Myocyte (in vitro differentiated cells): ENCODE results near the gene CEP128. TPM values are rescaled to one million over a fixed set of nuclear protein-coding genes. Genes with fewer than 3 reads are reported as not detected.

Experiments
- DNase-seq: peaks from one replicate; pipeline ENCODE4 v3.0.0-alpha.2; 2012; ENCODE audit warnings: low read depth
- total RNA-seq: library from RNA; depleted of rRNA; stranded (reverse); fragments of >200 nt; gene quantifications from 2 replicates; pipeline ENCODE4 v1.2.3, GENCODE V29; 2014

Gene CEP128
- total RNA-seq, 1 donor from 2014 or later = 2.4 TPM

GRCh38 chr14:80621701-80622100, 319.8 kb downstream of the CEP128 start:
- DNase-seq = peak; percentile 44

- DNase-seq = no peak
These were observed 321.1 kb downstream of the CEP128 start for GRCh38 chr14:80620434-80620833.

- no peak for DNase-seq
These were observed 322.7 kb downstream of the CEP128 start for GRCh38 chr14:80618751-80619329.

- DNase-seq = peak; percentile 44
These were observed 325.7 kb downstream of the CEP128 start for GRCh38 chr14:80615831-80616230.

- DNase-seq = no peak
These were observed 332.5 kb downstream of the CEP128 start for GRCh38 chr14:80609055-80609454.

GRCh38 chr14:80608563-80608962, 333.0 kb downstream of the CEP128 start:
- no peak for DNase-seq

GRCh38 chr14:80607430-80608190, 333.9 kb downstream of the CEP128 start:
- no peak for DNase-seq

- DNase-seq = no peak
These were observed 335.2 kb downstream of the CEP128 start for GRCh38 chr14:80606347-80606772.

- DNase-seq = no peak
These were observed 336.0 kb downstream of the CEP128 start for GRCh38 chr14:80605536-80605935.

- DNase-seq = no peak
These were observed 338.6 kb downstream of the CEP128 start for GRCh38 chr14:80602946-80603345.

- peak; percentile 48 for DNase-seq
These were observed 354.3 kb downstream of the CEP128 start for GRCh38 chr14:80587096-80587724.

- no peak for DNase-seq
These were observed 355.4 kb downstream of the CEP128 start for GRCh38 chr14:80586131-80586530.

- no peak for DNase-seq
These were observed 356.1 kb downstream of the CEP128 start for GRCh38 chr14:80585506-80585835.

- no peak for DNase-seq
These were observed 356.6 kb downstream of the CEP128 start for GRCh38 chr14:80584744-80585505.

GRCh38 chr14:80577599-80577998, 363.9 kb downstream of the CEP128 start:
- no peak for DNase-seq

GRCh38 chr14:80576401-80576800, 365.1 kb downstream of the CEP128 start:
- no peak for DNase-seq

- DNase-seq = no peak
These were observed 365.8 kb downstream of the CEP128 start for GRCh38 chr14:80575763-80576162.

GRCh38 chr14:80572666-80573065, 368.9 kb downstream of the CEP128 start:
- DNase-seq = no peak

- no peak for DNase-seq
These were observed 370.6 kb downstream of the CEP128 start for GRCh38 chr14:80570930-80571298.

- DNase-seq = no peak
These were observed 373.5 kb downstream of the CEP128 start for GRCh38 chr14:80567905-80568536.

- no peak for DNase-seq
These were observed 376.5 kb downstream of the CEP128 start for GRCh38 chr14:80565001-80565400.
